Activated CD4-positive, alpha-beta T cell treated with anti-CD3 and anti-CD28 coated beads, Interleukin-2, amount 50 U/mL, for 16 hours (primary cell): ENCODE measurements around the gene SGTA.
"Not testable (repeated sequence)": the region's sequence is repeated elsewhere in the genome, so short reads cannot be mapped to it uniquely, and the experiment has no call there.

Source experiments
- DNase-seq: peaks from one replicate; pipeline ENCODE4 v3.0.0-alpha.2; 2020

SGTA gene

GRCh38 chr19:2722541-2723344 lies 60.3 kb downstream of the SGTA start:
- DNase-seq: no peak

- DNase-seq: no peak
Measured at GRCh38 chr19:2721570-2722540, 61.2 kb downstream of the SGTA start.

GRCh38 chr19:2720777-2721569 lies 62.1 kb downstream of the SGTA start, which contains the start of gene DIRAS1:
Gene DIRAS1, minus strand, starts transcription at chr19:2721372. Its CDS starts 3,566 bp downstream, at chr19:2717806.
- DNase-seq: no peak

GRCh38 chr19:2719920-2720776 lies 62.9 kb downstream of the SGTA start:
- no peak for DNase-seq

GRCh38 chr19:2719232-2719735 lies 63.8 kb downstream of the SGTA start:
- no peak for DNase-seq

- no peak for DNase-seq
Measured at GRCh38 chr19:2717638-2718541, 65.2 kb downstream of the SGTA start.

GRCh38 chr19:2716722-2717637 lies 66.1 kb downstream of the SGTA start:
- DNase-seq: no peak

- DNase-seq: no peak
Measured at GRCh38 chr19:2716275-2716650, 66.8 kb downstream of the SGTA start.

GRCh38 chr19:2715470-2716274 lies 67.4 kb downstream of the SGTA start:
- no peak for DNase-seq

GRCh38 chr19:2714531-2715269 lies 68.4 kb downstream of the SGTA start:
- DNase-seq: no peak

- DNase-seq: not testable (repeated sequence)
Measured at GRCh38 chr19:2714102-2714501, 69.0 kb downstream of the SGTA start.

- not testable (repeated sequence) for DNase-seq
Measured at GRCh38 chr19:2713170-2713569, 69.9 kb downstream of the SGTA start.

- DNase-seq: no peak
Measured at GRCh38 chr19:2711875-2712205, 71.2 kb downstream of the SGTA start.

- DNase-seq: no peak
Measured at GRCh38 chr19:2711172-2711874, 71.8 kb downstream of the SGTA start.

GRCh38 chr19:2706251-2706650 lies 76.8 kb downstream of the SGTA start:
- no peak for DNase-seq
